Measurements from ENCODE around the gene MVB12B. TPM values are rescaled to one million over a fixed set of nuclear protein-coding genes. Genes with fewer than 3 reads are reported as not detected.

Gene MVB12B
- total RNA-seq, 2 donors from 2014 or later = 18.6 to 19.7 TPM

GRCh38 chr9:126348911-126349550, 22.4 kb downstream of the MVB12B start:
- peaks cover 35% of the 10 kb centered on the region for H3K4me1 Mint-ChIP-seq
- TF ChIP-seq CTCF (conservative IDR thresholded peaks at IDR 0.05) = no peak
- Histone ChIP-seq H3K27ac (ENCODE audit: low read depth, low read length) (no peak overlapping the region), H3K9ac (ENCODE audit: extremely low read depth, low read length, poor library complexity, severe bottlenecking) (no peak overlapping the region), H3K4me3 (ENCODE audit: low read length) (no peak overlapping the region), H3K4me1 (ENCODE audit: control insufficient read depth, insufficient read depth, low read length) (peaks cover 12% of the 10 kb centered on the region), H3K9me3 (ENCODE audit: control insufficient read depth, low read length) (peaks cover 18% of the 10 kb centered on the region), H3K27me3 (ENCODE audit: control insufficient read depth, insufficient read depth, low read length, poor library complexity, severe bottlenecking) (no peaks in the 10 kb centered on the region), H3K36me3 (ENCODE audit: control insufficient read depth, insufficient read depth, low read length) (peaks cover 11% of the 10 kb centered on the region)
- no peak overlapping the region for H3K4me3 Mint-ChIP-seq
- no peaks in the 10 kb centered on the region for H3K27me3 Mint-ChIP-seq (ENCODE audit: insufficient read depth)
- 88 to 90% methylated on average over 5 to 7 of the region's 7 CpGs for WGBS, 2 experiments (ENCODE audit: insufficient coverage in 1 of 2, insufficient read length in 1 of 2)
- peak; percentile 40 for DNase-seq
- H3K27ac Mint-ChIP-seq = no peak overlapping the region
- peaks cover 16% of the 10 kb centered on the region for H3K9me3 Mint-ChIP-seq
- peaks cover 26% of the 10 kb centered on the region for H3K36me3 Mint-ChIP-seq (ENCODE audit: low read depth)

- Mint-ChIP-seq H3K4me3 (no peak overlapping the region), H3K9me3 (peaks cover 21% of the 10 kb centered on the region), H3K36me3 (ENCODE audit: low read depth) (peaks cover 16% of the 10 kb centered on the region), H3K4me1 (peaks cover 12% of the 10 kb centered on the region), H3K27me3 (ENCODE audit: insufficient read depth) (no peaks in the 10 kb centered on the region), H3K27ac (no peak overlapping the region)
- no peak for DNase-seq
- H3K4me3 ChIP-seq (ENCODE audit: low read length) = no peak overlapping the region
- H3K36me3 ChIP-seq (ENCODE audit: control insufficient read depth, insufficient read depth, low read length) = peaks cover 7% of the 10 kb centered on the region
- 96 to 97% methylated on average over 3 to 11 of the region's 12 CpGs for WGBS, 2 experiments (ENCODE audit: insufficient coverage in 1 of 2, insufficient read length in 1 of 2)
- H3K9me3 ChIP-seq (ENCODE audit: control insufficient read depth, low read length) = peaks cover 23% of the 10 kb centered on the region
- no peaks in the 10 kb centered on the region for H3K4me1 ChIP-seq (ENCODE audit: control insufficient read depth, insufficient read depth, low read length)
- no peak overlapping the region for H3K27ac ChIP-seq (ENCODE audit: low read depth, low read length)
- H3K9ac ChIP-seq (ENCODE audit: extremely low read depth, low read length, poor library complexity, severe bottlenecking) = no peak overlapping the region
- no peaks in the 10 kb centered on the region for H3K27me3 ChIP-seq (ENCODE audit: control insufficient read depth, insufficient read depth, low read length, poor library complexity, severe bottlenecking)
- TF ChIP-seq CTCF (conservative IDR thresholded peaks at IDR 0.05) = no peak
Measured at GRCh38 chr9:126354887-126355770, 28.5 kb downstream of the MVB12B start.

GRCh38 chr9:126357074-126357473, 30.4 kb downstream of the MVB12B start:
- Mint-ChIP-seq H3K27ac (no peak overlapping the region), H3K4me3 (no peak overlapping the region), H3K4me1 (peaks cover 12% of the 10 kb centered on the region), H3K27me3 (ENCODE audit: insufficient read depth) (no peaks in the 10 kb centered on the region), H3K9me3 (peaks cover 24% of the 10 kb centered on the region), H3K36me3 (ENCODE audit: low read depth) (peaks cover 13% of the 10 kb centered on the region)
- H3K9ac ChIP-seq (ENCODE audit: extremely low read depth, low read length, poor library complexity, severe bottlenecking) = no peak overlapping the region
- no peak for DNase-seq
- 100% methylated on average over 1 of the region's 1 CpG; no CpG with 5 or more reads in 1 of the 2 experiments for WGBS, 2 experiments (ENCODE audit: insufficient coverage in 1 of 2, insufficient read length in 1 of 2)
- TF ChIP-seq CTCF (conservative IDR thresholded peaks at IDR 0.05) = no peak
- no peaks in the 10 kb centered on the region for H3K27me3 ChIP-seq (ENCODE audit: control insufficient read depth, insufficient read depth, low read length, poor library complexity, severe bottlenecking)
- no peak overlapping the region for H3K27ac ChIP-seq (ENCODE audit: low read depth, low read length)
- no peaks in the 10 kb centered on the region for H3K36me3 ChIP-seq (ENCODE audit: control insufficient read depth, insufficient read depth, low read length)
- no peaks in the 10 kb centered on the region for H3K4me1 ChIP-seq (ENCODE audit: control insufficient read depth, insufficient read depth, low read length)
- H3K4me3 ChIP-seq (ENCODE audit: low read length) = no peak overlapping the region
- peaks cover 27% of the 10 kb centered on the region for H3K9me3 ChIP-seq (ENCODE audit: control insufficient read depth, low read length)

All from endodermal cell (in vitro differentiated cells).